Ascending aorta (tissue), 2 donors: Measurements from ENCODE around the gene ARR3. TPM values are rescaled to one million over a fixed set of nuclear protein-coding genes. Genes with fewer than 3 reads are reported as not detected.

ENCODE experiments used
- DNase-seq, 2 donors: peaks; one replicate each; pipeline ENCODE4 v3.0.0-alpha.2; 2019; ENCODE audit warnings: low spot score in 2 of 2
- H3K27ac ChIP-seq, 2 donors: fragments of 200-600 bp; sonication (generic); one replicate each; pipeline ENCODE4 v1.5.1; 2016 to 2017; ENCODE audit warnings: mild to moderate bottlenecking in 1 of 2
- H3K27me3 ChIP-seq: fragments of 200-600 bp; sonication (generic); one replicate; pipeline ENCODE4 v1.5.1; 2017
- H3K36me3 ChIP-seq, 2 donors: fragments of 200-600 bp; sonication (generic); one replicate each; pipeline ENCODE4 v1.5.1; 2016
- H3K4me1 ChIP-seq, 2 donors: fragments of 200-600 bp; sonication (generic); one replicate each; pipeline ENCODE4 v1.5.1; 2016 to 2017; ENCODE audit warnings: mild to moderate bottlenecking in 1 of 2
- H3K4me3 ChIP-seq, 2 donors: fragments of 200-600 bp; sonication (generic); one replicate each; pipeline ENCODE4 v1.5.1; 2016 to 2017; ENCODE audit warnings: mild to moderate bottlenecking in 1 of 2
- H3K9me3 ChIP-seq, 2 donors: fragments of 200-600 bp; sonication (generic); one replicate each; pipeline ENCODE4 v1.5.1; 2016
- CTCF ChIP-seq, 3 experiments: fragments of 200-600 bp in 2 of 3; fragments of 450-650 bp in 1 of 3; sonication (generic) in 2 of 3; IDR thresholded peaks; one replicate each; pipeline ENCODE4 v1.5.1; 2016 to 2019; ENCODE audit warnings: antibody characterized with exemption in 3 of 3, mild to moderate bottlenecking in 1 of 3, moderate library complexity in 1 of 3
- intact Hi-C: fragments of 100-400 bp; cut with DNase I; formaldehyde crosslinking; loops from one replicate; pipeline ENCODE4 v1.15.1; 2023
- total RNA-seq: library from RNA; depleted of rRNA; stranded (reverse); fragments of >200 nt; gene quantifications from one replicate; pipeline ENCODE4 v1.1.0, GENCODE V29; 2016

ARR3 gene
- total RNA-seq, 1 donor from 2014 or later: not detected

- Histone ChIP-seq H3K9me3 (no peaks in the 10 kb centered on the region), H3K4me3 (no peak overlapping the region), H3K36me3 (no peaks in the 10 kb centered on the region), H3K27ac (no peak overlapping the region), H3K4me1 (no peaks in the 10 kb centered on the region), H3K27me3 (no peaks in the 10 kb centered on the region)
- no peak for DNase-seq
- intact Hi-C loops: no loop called here
- TF ChIP-seq CTCF (IDR thresholded peaks at IDR 0.05): no peak
Measured at GRCh38 chrX:70331161-70331560, 63.0 kb downstream of the ARR3 start.

Other genes starting within 250 kb of the ARR3 start
- not detected for gene AWAT2, start 218.4 kb upstream of the ARR3 start, total RNA-seq
- not detected for gene OTUD6A, start 205.9 kb upstream of the ARR3 start, total RNA-seq
- gene IGBP1, start 134.9 kb upstream of the ARR3 start, total RNA-seq: 20.1 TPM
- not detected for gene DGAT2L6, start 90.9 kb upstream of the ARR3 start, total RNA-seq
- not detected for gene AWAT1, start 33.7 kb upstream of the ARR3 start, total RNA-seq
- 1.3 TPM for gene P2RY4, start 8.1 kb upstream of the ARR3 start, total RNA-seq
- not detected for gene RAB41, start 13.8 kb downstream of the ARR3 start, total RNA-seq
- gene PDZD11, start 21.6 kb downstream of the ARR3 start, total RNA-seq: 17.8 TPM
- gene KIF4A, start 21.8 kb downstream of the ARR3 start, total RNA-seq: not detected
- gene GDPD2, start 155.0 kb downstream of the ARR3 start, total RNA-seq: not detected
- gene DLG3, start 176.5 kb downstream of the ARR3 start, total RNA-seq: 6.5 TPM